Measurements from ENCODE around the gene SLC49A3. TPM values are rescaled to one million over a fixed set of nuclear protein-coding genes. Genes with fewer than 3 reads are reported as not detected.

The SLC49A3 gene
- total RNA-seq, 4 donors from 2014 or later, result 5.9 to 18.0 (median 14.3) TPM

- no peak overlapping the region for H3K4me3 ChIP-seq
- no peak for DNase-seq (ENCODE audit: low spot score in 2 of 2)
- no peak overlapping the region for H3K27ac ChIP-seq
- H3K9me3 ChIP-seq, result no peaks in the 10 kb centered on the region
- no peaks in the 10 kb centered on the region for H3K27me3 ChIP-seq
- H3K36me3 ChIP-seq, result peaks cover 0 to 14% (median 0%) of the 10 kb centered on the region in 3 donors
- H3K4me1 ChIP-seq, result peaks cover 0 to 26% (median 0%) of the 10 kb centered on the region in 4 donors
- 89 to 92% methylated on average over 18 of the region's 18 CpGs for WGBS, 2 donors
- TF ChIP-seq POLR2A (IDR thresholded peaks at IDR 0.05), result no peak
- no peak for TF ChIP-seq CTCF (IDR thresholded peaks at IDR 0.05)
- no peak for TF ChIP-seq EP300 (IDR thresholded peaks at IDR 0.05)
Measured at GRCh38 chr4:714087-714486, 25.1 kb upstream of the SLC49A3 start.

GRCh38 chr4:712916-713632, 24.1 kb upstream of the SLC49A3 start:
- Histone ChIP-seq H3K27ac (no peak overlapping the region), H3K27me3 (no peaks in the 10 kb centered on the region), H3K4me1 (peaks cover 0 to 28% (median 5%) of the 10 kb centered on the region in 4 donors), H3K4me3 (no peak overlapping the region), H3K9me3 (no peaks in the 10 kb centered on the region), H3K36me3 (peaks cover 0 to 19% (median 0%) of the 10 kb centered on the region in 3 donors)
- no peak for DNase-seq (ENCODE audit: low spot score in 2 of 2)
- no peak for TF ChIP-seq CTCF (IDR thresholded peaks at IDR 0.05)
- TF ChIP-seq EP300 (IDR thresholded peaks at IDR 0.05), result no peak
- no peak for TF ChIP-seq POLR2A (IDR thresholded peaks at IDR 0.05)
- WGBS, 2 donors, result 86 to 92% methylated on average over 7 to 9 of the region's 9 CpGs

GRCh38 chr4:712093-712492, 23.1 kb upstream of the SLC49A3 start:
- Histone ChIP-seq H3K36me3 (peaks cover 0 to 19% (median 0%) of the 10 kb centered on the region in 3 donors), H3K27me3 (no peaks in the 10 kb centered on the region), H3K27ac (no peak overlapping the region), H3K9me3 (no peaks in the 10 kb centered on the region), H3K4me3 (no peak overlapping the region), H3K4me1 (peaks cover 0 to 29% (median 12%) of the 10 kb centered on the region in 4 donors)
- DNase-seq (ENCODE audit: low spot score in 2 of 2), result no peak
- 33 to 42% methylated on average over 3 of the region's 3 CpGs for WGBS, 2 donors
- TF ChIP-seq CTCF (IDR thresholded peaks at IDR 0.05), result no peak
- TF ChIP-seq POLR2A (IDR thresholded peaks at IDR 0.05), result no peak
- TF ChIP-seq EP300 (IDR thresholded peaks at IDR 0.05), result no peak

GRCh38 chr4:710916-711315, 22.0 kb upstream of the SLC49A3 start:
- Histone ChIP-seq H3K27ac (no peak overlapping the region), H3K4me1 (peaks cover 0 to 38% (median 14%) of the 10 kb centered on the region in 4 donors), H3K36me3 (peaks cover 0 to 19% (median 0%) of the 10 kb centered on the region in 3 donors), H3K4me3 (no peak overlapping the region), H3K27me3 (no peaks in the 10 kb centered on the region), H3K9me3 (no peaks in the 10 kb centered on the region)
- WGBS, 2 donors, result 75 to 85% methylated on average over 13 of the region's 13 CpGs
- TF ChIP-seq EP300 (IDR thresholded peaks at IDR 0.05), result no peak
- no peak for TF ChIP-seq CTCF (IDR thresholded peaks at IDR 0.05)
- TF ChIP-seq POLR2A (IDR thresholded peaks at IDR 0.05), result no peak
- DNase-seq (ENCODE audit: low spot score in 2 of 2), result no peak

GRCh38 chr4:710116-710515, 21.2 kb upstream of the SLC49A3 start:
- H3K27me3 ChIP-seq, result no peaks in the 10 kb centered on the region
- TF ChIP-seq CTCF (IDR thresholded peaks at IDR 0.05) (no peak), POLR2A (IDR thresholded peaks at IDR 0.05) (no peak), EP300 (IDR thresholded peaks at IDR 0.05) (no peak)
- no peak overlapping the region for H3K4me3 ChIP-seq
- no peak overlapping the region for H3K27ac ChIP-seq
- no peaks in the 10 kb centered on the region for H3K9me3 ChIP-seq
- H3K4me1 ChIP-seq, result peaks cover 0 to 40% (median 15%) of the 10 kb centered on the region in 4 donors
- DNase-seq (ENCODE audit: low spot score in 2 of 2), result no peak
- peaks cover 0 to 19% (median 0%) of the 10 kb centered on the region in 3 donors for H3K36me3 ChIP-seq
- WGBS, 2 donors, result 69 to 94% methylated on average over 9 of the region's 9 CpGs

Measured in tibial nerve (tissue), 4 donors.